ENCODE data around the gene EXOC4.
A peak's percentile ranks its signal among the peaks of the same experiment; 100 is the strongest.

EXOC4 gene

GRCh38 chr7:133850497-133851280 lies 597.8 kb downstream of the EXOC4 start:
- no peak for DNase-seq

- no peak for DNase-seq
These were observed 598.5 kb downstream of the EXOC4 start for GRCh38 chr7:133851411-133851810.

- peak; percentile 31 for DNase-seq
These were observed 600.9 kb downstream of the EXOC4 start for GRCh38 chr7:133853706-133854276.

GRCh38 chr7:133854739-133855138 lies 601.9 kb downstream of the EXOC4 start:
- peak; percentile 34 for DNase-seq

- no peak for DNase-seq
These were observed 604.7 kb downstream of the EXOC4 start for GRCh38 chr7:133857376-133858119.

GRCh38 chr7:133858311-133858710 lies 605.4 kb downstream of the EXOC4 start:
- DNase-seq = no peak

GRCh38 chr7:133859231-133859630 lies 606.4 kb downstream of the EXOC4 start:
- no peak for DNase-seq

GRCh38 chr7:133859871-133860450 lies 607.1 kb downstream of the EXOC4 start:
- DNase-seq = no peak

GRCh38 chr7:133860628-133861335 lies 607.9 kb downstream of the EXOC4 start:
- no peak for DNase-seq

GRCh38 chr7:133861876-133862275 lies 609.0 kb downstream of the EXOC4 start:
- DNase-seq = no peak

GRCh38 chr7:133863362-133864061 lies 610.6 kb downstream of the EXOC4 start:
- DNase-seq = no peak

GRCh38 chr7:133869556-133869955 lies 616.7 kb downstream of the EXOC4 start:
- no peak for DNase-seq

GRCh38 chr7:133871757-133872156 lies 618.9 kb downstream of the EXOC4 start:
- no peak for DNase-seq

- no peak for DNase-seq
These were observed 620.3 kb downstream of the EXOC4 start for GRCh38 chr7:133873187-133873586.

GRCh38 chr7:133873631-133874030 lies 620.8 kb downstream of the EXOC4 start:
- DNase-seq = no peak

GRCh38 chr7:133883591-133883990 lies 630.7 kb downstream of the EXOC4 start:
- DNase-seq = no peak

GRCh38 chr7:133885213-133885612 lies 632.3 kb downstream of the EXOC4 start:
- DNase-seq = no peak

- no peak for DNase-seq
These were observed 633.2 kb downstream of the EXOC4 start for GRCh38 chr7:133886086-133886485.

GRCh38 chr7:133886797-133887196 lies 633.9 kb downstream of the EXOC4 start:
- DNase-seq = no peak

- DNase-seq = no peak
These were observed 634.6 kb downstream of the EXOC4 start for GRCh38 chr7:133887459-133887858.

- no peak for DNase-seq
These were observed 635.4 kb downstream of the EXOC4 start for GRCh38 chr7:133888061-133888930.
